ENCODE data around the gene JAZF1.

JAZF1 gene

GRCh38 chr7:27872356-27873275 is 308.0 kb downstream of the JAZF1 start:
- Histone ChIP-seq H3K27ac (ENCODE audit: low read depth, low read length, poor library complexity, severe bottlenecking) (no peak overlapping the region), H3K9ac (ENCODE audit: low read length) (no peak overlapping the region), H3K9me2 (ENCODE audit: low read depth, low read length) (no peaks in the 10 kb centered on the region), H3K9me3 (ENCODE audit: low read length) (no peaks in the 10 kb centered on the region), H3K79me2 (ENCODE audit: insufficient read depth, low read length) (no peaks in the 10 kb centered on the region), H2AFZ (ENCODE audit: low read length) (no peak overlapping the region), H3F3A (ENCODE audit: insufficient read depth, low read length) (no peaks in the 10 kb centered on the region), H3K27me3 (ENCODE audit: insufficient read depth, low read length) (no peaks in the 10 kb centered on the region), H3K4me3 (ENCODE audit: low read depth, low read length, poor library complexity, severe bottlenecking) (no peak overlapping the region), H4K20me1 (ENCODE audit: insufficient read depth, low read length) (no peaks in the 10 kb centered on the region), H3K36me3 (ENCODE audit: insufficient read depth, low read length) (no peaks in the 10 kb centered on the region; the same call in 1 of the 2 replicates), H3K4me2 (ENCODE audit: low read length) (no peak overlapping the region), H3K4me1 (ENCODE audit: insufficient read depth, low read length, severe bottlenecking) (no peaks in the 10 kb centered on the region)
- TF ChIP-seq CTCF (IDR thresholded peaks at IDR 0.05; ENCODE audit: low read length) (no peak), EZH2 (IDR thresholded peaks at IDR 0.05; ENCODE audit: borderline replicate concordance, low read length) (no peak)

DNA sequence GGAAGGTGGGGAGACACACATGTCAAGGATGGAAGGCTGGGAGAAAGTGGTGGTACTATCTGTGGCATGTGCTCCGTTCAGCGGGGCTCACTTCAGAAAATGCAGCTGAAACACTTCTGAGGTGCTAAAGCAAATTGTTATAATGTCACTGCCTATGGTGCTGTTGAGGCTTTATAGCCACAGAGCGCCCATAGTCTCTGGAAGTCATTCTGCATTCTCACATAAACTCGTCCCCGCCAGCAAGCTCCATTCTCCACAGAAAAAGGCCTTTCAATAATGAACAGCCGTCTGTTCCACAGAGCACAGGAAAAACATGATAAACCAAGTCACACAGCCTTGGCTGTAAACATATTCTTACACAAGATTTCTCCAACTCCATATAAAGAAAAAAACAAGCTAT is 308.7 kb downstream of the JAZF1 start:
- no peaks in the 10 kb centered on the region for H3K27me3 ChIP-seq (ENCODE audit: insufficient read depth, low read length)
- no peaks in the 10 kb centered on the region; the same call in 1 of the 2 replicates for H3K36me3 ChIP-seq (ENCODE audit: insufficient read depth, low read length)
- no peaks in the 10 kb centered on the region for H3K9me2 ChIP-seq (ENCODE audit: low read depth, low read length)
- no peak overlapping the region for H3K4me2 ChIP-seq (ENCODE audit: low read length)
- no peak overlapping the region for H3K27ac ChIP-seq (ENCODE audit: low read depth, low read length, poor library complexity, severe bottlenecking)
- H3K4me1 ChIP-seq (ENCODE audit: insufficient read depth, low read length, severe bottlenecking), result no peaks in the 10 kb centered on the region
- H3K79me2 ChIP-seq (ENCODE audit: insufficient read depth, low read length), result no peaks in the 10 kb centered on the region
- TF ChIP-seq CTCF (IDR thresholded peaks at IDR 0.05; ENCODE audit: low read length), result no peak
- TF ChIP-seq EZH2 (IDR thresholded peaks at IDR 0.05; ENCODE audit: borderline replicate concordance, low read length), result no peak
- no peak overlapping the region for H3K4me3 ChIP-seq (ENCODE audit: low read depth, low read length, poor library complexity, severe bottlenecking)
- H3F3A ChIP-seq (ENCODE audit: insufficient read depth, low read length), result no peaks in the 10 kb centered on the region
- no peak overlapping the region for H2AFZ ChIP-seq (ENCODE audit: low read length)
- H3K9me3 ChIP-seq (ENCODE audit: low read length), result no peaks in the 10 kb centered on the region
- H4K20me1 ChIP-seq (ENCODE audit: insufficient read depth, low read length), result no peaks in the 10 kb centered on the region
- H3K9ac ChIP-seq (ENCODE audit: low read length), result no peak overlapping the region

GRCh38 chr7:27871086-27871485 is 309.5 kb downstream of the JAZF1 start:
- no peaks in the 10 kb centered on the region; the same call in 1 of the 2 replicates for H3K36me3 ChIP-seq (ENCODE audit: insufficient read depth, low read length)
- H3K27me3 ChIP-seq (ENCODE audit: insufficient read depth, low read length), result no peaks in the 10 kb centered on the region
- no peak overlapping the region for H3K4me3 ChIP-seq (ENCODE audit: low read depth, low read length, poor library complexity, severe bottlenecking)
- H3K4me1 ChIP-seq (ENCODE audit: insufficient read depth, low read length, severe bottlenecking), result no peaks in the 10 kb centered on the region
- TF ChIP-seq EZH2 (IDR thresholded peaks at IDR 0.05; ENCODE audit: borderline replicate concordance, low read length) (no peak), CTCF (IDR thresholded peaks at IDR 0.05; ENCODE audit: low read length) (no peak)
- H3K79me2 ChIP-seq (ENCODE audit: insufficient read depth, low read length), result no peaks in the 10 kb centered on the region
- H4K20me1 ChIP-seq (ENCODE audit: insufficient read depth, low read length), result no peaks in the 10 kb centered on the region
- no peaks in the 10 kb centered on the region for H3K9me3 ChIP-seq (ENCODE audit: low read length)
- H3K9me2 ChIP-seq (ENCODE audit: low read depth, low read length), result no peaks in the 10 kb centered on the region
- H2AFZ ChIP-seq (ENCODE audit: low read length), result no peak overlapping the region
- H3F3A ChIP-seq (ENCODE audit: insufficient read depth, low read length), result no peaks in the 10 kb centered on the region
- H3K27ac ChIP-seq (ENCODE audit: low read depth, low read length, poor library complexity, severe bottlenecking), result no peak overlapping the region
- H3K4me2 ChIP-seq (ENCODE audit: low read length), result no peak overlapping the region
- no peak overlapping the region for H3K9ac ChIP-seq (ENCODE audit: low read length)

Data from OCI-LY1 (cell line).